Rectal smooth muscle tissue (tissue), 1 donor: ENCODE measurements around the gene UBA52.
A peak's percentile ranks its signal among the peaks of the same experiment; 100 is the strongest.
"Not testable (repeated sequence)": the region's sequence is repeated elsewhere in the genome, so short reads cannot be mapped to it uniquely, and the experiment has no call there.

ENCODE experiments used
- H3K27ac ChIP-seq: one replicate; pipeline ENCODE4 v1.7.0; 2013; ENCODE audit warnings: low read depth, low read length, inconsistent platforms
- H3K27me3 ChIP-seq: one replicate; pipeline ENCODE4 v1.7.0; 2013; ENCODE audit warnings: low read length; ENCODE audit not compliant: control insufficient read depth, insufficient read depth
- H3K36me3 ChIP-seq: one replicate; pipeline ENCODE4 v1.7.0; 2013; ENCODE audit warnings: low read length; ENCODE audit not compliant: control insufficient read depth, insufficient read depth
- H3K4me1 ChIP-seq: one replicate; pipeline ENCODE4 v1.7.0; 2013; ENCODE audit warnings: low read length; ENCODE audit not compliant: control insufficient read depth, insufficient read depth
- H3K4me3 ChIP-seq: one replicate; pipeline ENCODE4 v1.7.0; 2013; ENCODE audit warnings: low read length
- H3K9ac ChIP-seq: one replicate; pipeline ENCODE4 v1.7.0; 2013; ENCODE audit warnings: low read length

Gene UBA52

GRCh38 chr19:18571564-18572344 lies at the start of gene UBA52:
UBA52 (plus strand) TSS chr19:18571857; CDS start chr19:18573301, 1,444 bp downstream.
- Histone ChIP-seq H3K4me3 (peak within 1 kb of the TSS; percentile 81), H3K36me3 (peaks cover 31% of the 10 kb centered on the region), H3K9ac (peak within 1 kb of the TSS; percentile 74), H3K27me3 (no peaks in the 10 kb centered on the region), H3K4me1 (peaks cover 10% of the 10 kb centered on the region), H3K27ac (peak within 1 kb of the TSS; percentile 91)

- Histone ChIP-seq H3K9ac (no peak overlapping the region), H3K27ac (peak overlapping the region; percentile 98), H3K36me3 (no peaks in the 10 kb centered on the region), H3K4me3 (peak overlapping the region; percentile 36), H3K27me3 (no peaks in the 10 kb centered on the region), H3K4me1 (peaks cover 3% of the 10 kb centered on the region)
These were observed 49.4 kb upstream of the UBA52 start for GRCh38 chr19:18522124-18522861.

- not testable (repeated sequence) for H3K4me1 ChIP-seq, H3K36me3 ChIP-seq, H3K27me3 ChIP-seq, H3K9ac ChIP-seq, H3K27ac ChIP-seq
- H3K4me3 ChIP-seq, result peak overlapping the region; percentile 36
These were observed 48.7 kb upstream of the UBA52 start for GRCh38 chr19:18522862-18523440.

GRCh38 chr19:18523841-18524240 lies 47.8 kb upstream of the UBA52 start:
- Histone ChIP-seq H3K27me3 (no peaks in the 10 kb centered on the region), H3K27ac (no peak overlapping the region), H3K36me3 (no peaks in the 10 kb centered on the region), H3K9ac (no peak overlapping the region), H3K4me3 (no peak overlapping the region), H3K4me1 (peaks cover 3% of the 10 kb centered on the region)

GRCh38 chr19:18526316-18526715 lies 45.3 kb upstream of the UBA52 start:
- Histone ChIP-seq H3K9ac (no peak overlapping the region), H3K27me3 (no peaks in the 10 kb centered on the region), H3K36me3 (peaks cover 2% of the 10 kb centered on the region), H3K4me3 (no peak overlapping the region), H3K4me1 (no peaks in the 10 kb centered on the region), H3K27ac (no peak overlapping the region)

GRCh38 chr19:18529782-18530181 lies 41.9 kb upstream of the UBA52 start:
- Histone ChIP-seq H3K27ac (no peak overlapping the region), H3K9ac (no peak overlapping the region), H3K36me3 (peaks cover 19% of the 10 kb centered on the region), H3K4me3 (no peak overlapping the region), H3K27me3 (no peaks in the 10 kb centered on the region), H3K4me1 (no peaks in the 10 kb centered on the region)

- peaks cover 26% of the 10 kb centered on the region for H3K36me3 ChIP-seq
These were observed 40.2 kb upstream of the UBA52 start for GRCh38 chr19:18531485-18531884.

GRCh38 chr19:18532168-18532890 lies 39.3 kb upstream of the UBA52 start:
- H3K9ac ChIP-seq, result no peak overlapping the region
- H3K4me1 ChIP-seq, result no peaks in the 10 kb centered on the region
- H3K27ac ChIP-seq, result no peak overlapping the region
- H3K4me3 ChIP-seq, result no peak overlapping the region
- H3K27me3 ChIP-seq, result no peaks in the 10 kb centered on the region
- H3K36me3 ChIP-seq, result peaks cover 34% of the 10 kb centered on the region

More at GRCh38 chr19:18531485-18531884, 40.2 kb upstream of the UBA52 start:
- no peaks in the 10 kb centered on the region for H3K4me1 ChIP-seq
- no peak overlapping the region for H3K27ac ChIP-seq
- no peak overlapping the region for H3K9ac ChIP-seq
- H3K27me3 ChIP-seq, result no peaks in the 10 kb centered on the region
- H3K4me3 ChIP-seq, result no peak overlapping the region

- H3K4me3 ChIP-seq, result no peak overlapping the region
- H3K27me3 ChIP-seq, result no peaks in the 10 kb centered on the region
- no peak overlapping the region for H3K27ac ChIP-seq
- H3K9ac ChIP-seq, result no peak overlapping the region
- peaks cover 35% of the 10 kb centered on the region for H3K36me3 ChIP-seq
- no peaks in the 10 kb centered on the region for H3K4me1 ChIP-seq
These were observed 38.6 kb upstream of the UBA52 start for GRCh38 chr19:18533058-18533457.

- peaks cover 34% of the 10 kb centered on the region for H3K36me3 ChIP-seq
- no peak overlapping the region for H3K27ac ChIP-seq
- no peaks in the 10 kb centered on the region for H3K4me1 ChIP-seq
- no peak overlapping the region for H3K9ac ChIP-seq
- H3K27me3 ChIP-seq, result no peaks in the 10 kb centered on the region
- H3K4me3 ChIP-seq, result no peak overlapping the region
These were observed 35.2 kb upstream of the UBA52 start for GRCh38 chr19:18536475-18536874.

- Histone ChIP-seq H3K36me3 (peaks cover 27% of the 10 kb centered on the region), H3K27ac (no peak overlapping the region), H3K27me3 (no peaks in the 10 kb centered on the region), H3K4me1 (peaks cover 2% of the 10 kb centered on the region), H3K4me3 (no peak overlapping the region), H3K9ac (no peak overlapping the region)
These were observed 34.2 kb upstream of the UBA52 start for GRCh38 chr19:18537431-18537830.

- H3K36me3 ChIP-seq, result peaks cover 20% of the 10 kb centered on the region
- H3K4me3 ChIP-seq, result no peak overlapping the region
- H3K27ac ChIP-seq, result no peak overlapping the region
- H3K27me3 ChIP-seq, result no peaks in the 10 kb centered on the region
- H3K9ac ChIP-seq, result no peak overlapping the region
- H3K4me1 ChIP-seq, result peaks cover 2% of the 10 kb centered on the region
These were observed 33.5 kb upstream of the UBA52 start for GRCh38 chr19:18538115-18538514.
